GM12874 (cell line): ENCODE results near the gene MXRA8.
A peak's percentile ranks its signal among the peaks of the same experiment; 100 is the strongest.

Source experiments
- CTCF ChIP-seq: IDR thresholded peaks from 2 replicates; pipeline ENCODE4 v1.5.1; 2011; ENCODE audit warnings: low read depth, mild to moderate bottlenecking, control low read depth, low read length, moderate library complexity; ENCODE audit not compliant: insufficient read depth

The MXRA8 gene

DNA sequence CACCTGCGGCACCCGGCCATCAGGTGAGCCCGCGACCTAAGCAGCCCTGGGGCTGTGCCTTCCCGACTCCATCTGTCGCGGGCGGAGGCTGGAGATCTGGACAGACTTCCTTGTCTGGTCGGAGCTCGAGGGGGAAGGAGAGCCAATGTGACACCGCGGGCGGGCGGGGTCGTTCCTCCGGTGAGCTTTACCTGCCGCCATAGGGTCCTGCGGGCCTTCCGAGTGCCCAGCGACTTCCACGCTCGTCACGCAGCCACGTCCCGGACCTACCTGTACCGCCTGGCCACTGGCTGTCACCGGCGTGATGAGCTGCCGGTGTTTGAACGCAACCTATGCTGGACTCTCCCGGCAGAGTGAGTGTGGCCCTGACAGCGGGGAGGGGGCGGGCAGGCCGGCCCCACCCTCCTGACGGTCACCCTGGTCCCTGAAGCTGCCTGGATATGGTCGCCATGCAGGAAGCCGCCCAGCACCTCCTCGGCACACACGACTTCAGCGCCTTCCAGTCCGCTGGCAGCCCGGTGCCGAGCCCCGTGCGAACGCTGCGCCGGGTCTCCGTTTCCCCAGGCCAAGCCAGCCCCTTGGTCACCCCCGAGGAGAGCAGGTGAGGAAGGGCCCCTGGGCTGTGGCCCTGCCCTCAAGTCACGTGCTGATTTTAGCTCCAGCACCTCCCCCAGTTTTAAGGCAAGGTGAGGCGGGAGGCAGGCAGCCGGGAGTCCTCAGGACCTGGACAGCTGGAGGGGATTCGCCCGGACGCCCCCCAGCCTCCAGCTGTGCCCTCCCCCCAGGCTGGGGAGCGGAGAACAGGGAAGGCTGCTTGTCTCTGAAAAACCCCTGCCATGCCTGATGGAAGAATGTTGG, 48.9 kb downstream of the MXRA8 start:
- TF ChIP-seq CTCF: no peak

DNA sequence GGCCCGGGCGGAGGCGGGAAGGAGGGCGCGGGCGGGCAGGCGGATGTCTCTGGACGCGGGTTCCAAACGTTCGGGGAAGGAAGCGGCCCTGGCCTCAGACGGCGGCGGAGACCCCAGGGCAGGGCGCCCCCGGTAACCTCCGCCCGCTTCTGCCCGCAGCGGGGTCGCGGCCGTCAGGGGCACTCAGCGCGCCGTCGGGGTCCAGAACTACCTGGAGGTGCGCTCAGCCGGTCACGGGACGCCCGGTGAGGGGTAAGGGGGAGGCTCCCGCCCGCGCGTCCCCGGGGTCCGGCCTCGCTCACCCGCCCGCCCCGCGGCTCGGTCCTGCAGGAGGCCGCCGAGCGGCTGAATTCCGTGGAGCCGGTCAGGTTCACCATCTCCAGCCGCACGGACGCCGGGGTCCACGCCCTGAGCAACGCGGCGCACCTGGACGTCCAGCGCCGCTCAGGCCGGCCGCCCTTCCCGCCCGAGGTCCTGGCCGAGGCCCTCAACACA, 49.6 kb downstream of the MXRA8 start:
- no peak for TF ChIP-seq CTCF

- TF ChIP-seq CTCF: no peak
Measured at GRCh38 chr1:1307923-1308755, 50.2 kb downstream of the MXRA8 start, which contains the start of the genes ACAP3 and PUSL1. Gene ACAP3 (minus strand): TSS chr1:1307930. CDS start chr1:1307815, 115 bp downstream. Gene PUSL1 (plus strand): TSS chr1:1308597. CDS start chr1:1308644, 47 bp downstream.

GRCh38 chr1:1307261-1307922, 51.0 kb downstream of the MXRA8 start:
- no peak for TF ChIP-seq CTCF

DNA sequence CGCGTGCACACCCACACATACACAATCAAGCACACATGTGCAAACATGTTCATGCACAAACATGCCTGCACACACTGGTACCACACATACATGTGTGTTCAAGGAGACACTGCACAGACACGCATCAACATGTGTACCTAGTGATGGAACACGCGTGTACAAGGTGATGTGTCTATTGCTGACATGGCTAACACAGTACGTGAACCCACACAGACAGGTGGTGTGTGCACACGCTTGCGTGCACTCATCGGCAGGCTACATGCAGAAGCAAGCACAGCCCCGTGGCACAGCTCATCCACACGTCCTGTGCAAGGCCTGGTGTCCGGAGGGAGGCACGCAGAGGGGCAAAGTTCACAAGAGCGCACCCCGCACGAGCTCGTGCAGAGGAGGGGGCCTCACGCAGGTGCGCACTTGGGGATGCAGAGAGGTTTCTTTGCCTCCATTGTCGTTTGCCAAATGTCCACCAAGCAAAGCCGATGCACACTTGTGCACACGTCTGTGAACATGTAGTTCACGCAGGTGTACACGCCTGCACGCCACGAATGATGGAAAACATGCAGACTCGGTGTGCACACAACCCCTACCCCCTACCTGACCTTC, 51.6 kb downstream of the MXRA8 start:
- no peak for TF ChIP-seq CTCF

- peak; percentile 35 for TF ChIP-seq CTCF
Measured at GRCh38 chr1:1306070-1306660, 52.2 kb downstream of the MXRA8 start.
